Right cardiac atrium (tissue), 5 donors: Measurements from ENCODE around the gene NTRK2. TPM values are rescaled to one million over a fixed set of nuclear protein-coding genes. Genes with fewer than 3 reads are reported as not detected.

Source experiments
- ATAC-seq, 2 donors: fragments of 200-7000 bp; cut with Tn5 transposase; one replicate each; pipeline versions ENCODE4 v1.8.0 to v1.9.1; 2020; ENCODE audit warnings: moderate library complexity in 2 of 2, mild to moderate bottlenecking in 1 of 2
- DNase-seq, 3 donors: peaks; one replicate each; pipeline ENCODE4 v3.0.0-alpha.2; 2020
- H3K27ac ChIP-seq: one replicate; pipeline ENCODE4 v1.5.1; 2013; ENCODE audit warnings: mild to moderate bottlenecking, low read length, control low read depth, moderate library complexity
- H3K27me3 ChIP-seq: one replicate; pipeline ENCODE4 v1.6.1; 2013; ENCODE audit not compliant: control insufficient read depth, insufficient read depth
- H3K4me1 ChIP-seq: one replicate; pipeline ENCODE4 v1.6.1; 2013; ENCODE audit warnings: low read length; ENCODE audit not compliant: control insufficient read depth, insufficient read depth
- H3K4me3 ChIP-seq: one replicate; pipeline ENCODE4 v1.5.1; 2013; ENCODE audit warnings: low read length, control low read depth
- H3K9me3 ChIP-seq: one replicate; pipeline ENCODE4 v1.6.1; 2013; ENCODE audit warnings: low read length; ENCODE audit not compliant: control insufficient read depth
- WGBS: extraction: QIAGEN DNeasy Blood & Tissue Kit; methylation state at CpG from one replicate; pipeline ENCODE4 v1.1.7; 2013; 5-methylcytosine and 5-hydroxymethylcytosine counted together
- intact Hi-C, 4 donors: fragments of 100-400 bp; cut with DNase I; formaldehyde crosslinking; loops; one replicate each; pipeline versions ENCODE4 v1.11.0 to v1.14.0; 2022 to 2023
- polyA plus RNA-seq: library from polyadenylated mRNA; stranded (reverse); fragments of 200-250 nt; gene quantifications from one replicate; pipeline ENCODE4 v1.2.3, GENCODE V29; 2013
- total RNA-seq, 4 donors: library from RNA; stranded (reverse); fragmentation: NEBNext Ultra II Directional; extraction: Animal tissue kit (Norgen Biotek cat#: 25700); gene quantifications; one replicate each; pipeline ENCODE4 v1.2.1, GENCODE V29; 2021
- donor health status: healthy with polysubstance abuse.
- donor health status: DM: no; HTN: yes; CAD: no.
- donor health status: DM: no; HTN: no; CAD: no.
- donor health status: DM: no; HTN: yes; CAD: no; lungs with severe emphysema.
- donor health status: DM: yes; HTN: yes; CAD: no.

Gene NTRK2
- total and polyA plus RNA-seq, 5 donors, result 9.6 to 55.3 (median 34.7) TPM

- H3K9me3 ChIP-seq, result no peaks in the 10 kb centered on the region
- ATAC-seq (peak; percentile 23 to 68), DNase-seq (no peak)
- no peak overlapping the region for H3K4me3 ChIP-seq
- intact Hi-C loops, result no loop called here
- WGBS, result 34% methylated on average over 5 of the region's 5 CpGs
- no peaks in the 10 kb centered on the region for H3K27me3 ChIP-seq
- H3K4me1 ChIP-seq, result no peaks in the 10 kb centered on the region
- no peak overlapping the region for H3K27ac ChIP-seq
Observed at GRCh38 chr9:84866396-84867175, 197.1 kb downstream of the NTRK2 start.

GRCh38 chr9:84867186-84867585 is 197.7 kb downstream of the NTRK2 start:
- ATAC-seq, result peak; percentile 68 to 86
- Histone ChIP-seq H3K27ac (no peak overlapping the region), H3K4me3 (no peak overlapping the region)

DNA sequence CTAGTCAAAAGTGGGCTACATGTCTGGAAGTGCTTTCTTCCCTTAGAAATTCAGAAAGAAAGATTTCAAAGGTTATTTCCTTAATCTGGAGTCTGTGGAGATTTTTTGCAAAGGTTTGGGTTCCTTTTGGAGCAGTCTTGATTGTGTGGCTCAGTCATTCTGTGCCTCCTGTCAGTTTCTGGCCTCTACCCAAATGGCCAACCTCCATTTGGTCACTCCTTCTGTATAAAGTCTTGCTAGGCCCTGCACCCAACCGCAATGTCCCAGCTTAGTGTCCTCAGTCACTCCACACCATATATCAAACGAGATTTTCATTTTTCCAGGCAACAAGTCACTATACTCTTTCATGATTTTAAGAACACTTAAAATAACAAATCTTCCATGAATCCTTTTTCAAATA is 199.6 kb downstream of the NTRK2 start:
- Histone ChIP-seq H3K4me1 (no peaks in the 10 kb centered on the region), H3K27ac (no peak overlapping the region), H3K9me3 (no peaks in the 10 kb centered on the region), H3K4me3 (no peak overlapping the region), H3K27me3 (no peaks in the 10 kb centered on the region)
- ATAC-seq (no peak), DNase-seq (no peak)
- 88% methylated on average over 2 of the region's 2 CpGs for WGBS
- intact Hi-C loops, result no loop called here

More at GRCh38 chr9:84867186-84867585, 197.7 kb downstream of the NTRK2 start:
- H3K27me3 ChIP-seq, result no peaks in the 10 kb centered on the region
- WGBS, result 49% methylated on average over 3 of the region's 3 CpGs
- H3K4me1 ChIP-seq, result no peaks in the 10 kb centered on the region
- peak in 2 of 3 donors; percentile 15 to 51 for DNase-seq
- no peaks in the 10 kb centered on the region for H3K9me3 ChIP-seq
- intact Hi-C loops, result no loop called here

GRCh38 chr9:84871983-84872382 is 202.5 kb downstream of the NTRK2 start:
- intact Hi-C loops, result no loop called here
- H3K9me3 ChIP-seq, result no peaks in the 10 kb centered on the region
- DNase-seq, result no peak
- no peak for ATAC-seq
- WGBS, result 84% methylated on average over 4 of the region's 4 CpGs
- H3K27ac ChIP-seq, result no peak overlapping the region
- H3K4me3 ChIP-seq, result no peak overlapping the region
- no peaks in the 10 kb centered on the region for H3K27me3 ChIP-seq
- H3K4me1 ChIP-seq, result peaks cover 4% of the 10 kb centered on the region

DNA sequence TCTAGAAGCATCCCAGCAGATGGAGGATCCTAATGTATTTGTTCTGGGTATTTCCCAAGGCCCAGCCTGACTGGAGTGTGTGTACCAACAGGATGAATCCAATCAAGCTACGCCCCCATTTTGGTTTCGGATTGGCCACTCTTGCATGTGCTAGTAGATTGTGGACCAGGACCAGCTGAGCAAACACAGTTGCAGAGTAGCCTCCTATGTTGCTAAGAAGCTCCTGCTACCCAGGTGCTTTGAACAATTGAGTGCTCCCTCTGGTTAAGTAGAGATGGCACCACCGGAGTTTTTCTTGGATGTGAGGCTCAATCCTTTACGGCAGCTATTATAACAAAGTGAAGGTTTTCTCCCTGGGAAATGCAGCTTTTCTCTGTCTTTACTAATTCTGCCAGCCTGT is 204.5 kb downstream of the NTRK2 start:
- Histone ChIP-seq H3K4me1 (peaks cover 4% of the 10 kb centered on the region), H3K9me3 (no peaks in the 10 kb centered on the region), H3K4me3 (no peak overlapping the region), H3K27me3 (no peaks in the 10 kb centered on the region), H3K27ac (no peak overlapping the region)
- WGBS, result 95% methylated on average over 4 of the region's 4 CpGs
- intact Hi-C loops, result no loop called here
- ATAC-seq (no peak), DNase-seq (no peak)

DNA sequence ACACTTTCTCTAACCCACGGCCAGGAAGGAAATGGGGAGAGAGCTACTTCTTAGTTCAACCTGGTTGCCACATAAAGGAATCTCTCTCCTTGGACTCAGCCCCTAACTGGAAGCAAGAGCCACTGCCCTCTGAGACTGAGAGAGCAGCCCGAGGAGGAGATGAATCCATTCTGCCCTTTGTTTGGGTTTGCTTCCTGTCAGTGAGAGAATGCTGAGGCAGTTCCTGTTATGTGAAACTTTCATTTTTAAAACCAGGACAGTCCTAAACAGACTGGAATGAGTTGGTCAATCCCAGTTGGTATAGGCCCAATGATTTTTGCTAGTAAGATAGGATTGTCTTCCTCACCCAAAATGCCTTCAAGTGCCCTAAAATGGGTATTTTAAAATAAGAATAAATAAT is 205.1 kb downstream of the NTRK2 start:
- peak; percentile 22 to 36 for ATAC-seq
- intact Hi-C loops, result no loop called here
- no peaks in the 10 kb centered on the region for H3K27me3 ChIP-seq
- no peak for DNase-seq
- H3K4me3 ChIP-seq, result no peak overlapping the region
- 47% methylated on average over 2 of the region's 2 CpGs for WGBS
- no peaks in the 10 kb centered on the region for H3K9me3 ChIP-seq
- H3K27ac ChIP-seq, result no peak overlapping the region
- H3K4me1 ChIP-seq, result peaks cover 4% of the 10 kb centered on the region

DNA sequence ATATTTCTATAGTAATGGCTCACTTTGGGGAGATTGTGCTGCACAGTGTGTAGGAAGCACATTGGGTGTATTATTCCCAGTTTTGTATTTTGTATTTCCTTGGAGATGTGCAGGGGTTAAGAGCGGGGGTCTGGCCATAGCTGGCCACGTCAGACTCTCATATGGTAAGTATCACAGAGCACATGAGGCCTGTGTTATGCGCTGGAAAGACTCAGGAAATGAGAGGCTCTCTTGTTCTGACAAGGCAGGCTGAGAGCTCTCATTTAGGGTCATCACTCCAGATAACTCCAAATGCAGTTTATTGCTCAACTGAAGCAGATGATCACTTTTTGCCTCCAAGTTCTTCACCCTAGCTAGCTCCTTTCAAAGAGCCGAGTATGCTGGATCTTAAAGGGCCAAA is 205.7 kb downstream of the NTRK2 start:
- Histone ChIP-seq H3K4me3 (no peak overlapping the region), H3K27me3 (no peaks in the 10 kb centered on the region), H3K9me3 (no peaks in the 10 kb centered on the region), H3K27ac (no peak overlapping the region), H3K4me1 (peaks cover 4% of the 10 kb centered on the region)
- intact Hi-C loops, result no loop called here
- DNase-seq, result no peak
- ATAC-seq, result peak; percentile 66 to 72
- WGBS, result 51% methylated on average over 4 of the region's 4 CpGs

DNA sequence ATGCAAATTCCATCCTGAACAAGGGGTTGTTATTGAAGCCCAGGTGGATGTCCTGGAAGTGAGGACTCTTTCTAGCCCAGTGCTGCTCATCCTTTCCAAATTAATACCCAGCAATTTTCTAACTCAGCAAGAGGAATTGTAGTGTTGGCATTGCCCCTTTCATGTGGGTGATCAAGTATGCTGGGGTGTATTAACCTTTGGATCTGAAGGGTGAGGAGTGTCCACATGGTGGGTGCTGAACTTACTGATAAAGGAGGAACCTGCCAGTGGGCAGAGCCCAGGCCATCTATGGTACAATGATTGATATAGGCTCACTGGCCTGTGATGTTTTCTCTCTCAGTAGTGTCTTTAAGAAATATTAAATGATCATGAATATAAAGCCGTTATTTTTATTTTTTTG is 210.1 kb downstream of the NTRK2 start:
- DNase-seq, result no peak
- 86% methylated on average over 1 of the region's 1 CpG for WGBS
- Histone ChIP-seq H3K9me3 (no peaks in the 10 kb centered on the region), H3K4me3 (no peak overlapping the region), H3K27ac (no peak overlapping the region), H3K27me3 (no peaks in the 10 kb centered on the region), H3K4me1 (no peaks in the 10 kb centered on the region)
- ATAC-seq, result no peak
- intact Hi-C loops, result no loop called here

DNA sequence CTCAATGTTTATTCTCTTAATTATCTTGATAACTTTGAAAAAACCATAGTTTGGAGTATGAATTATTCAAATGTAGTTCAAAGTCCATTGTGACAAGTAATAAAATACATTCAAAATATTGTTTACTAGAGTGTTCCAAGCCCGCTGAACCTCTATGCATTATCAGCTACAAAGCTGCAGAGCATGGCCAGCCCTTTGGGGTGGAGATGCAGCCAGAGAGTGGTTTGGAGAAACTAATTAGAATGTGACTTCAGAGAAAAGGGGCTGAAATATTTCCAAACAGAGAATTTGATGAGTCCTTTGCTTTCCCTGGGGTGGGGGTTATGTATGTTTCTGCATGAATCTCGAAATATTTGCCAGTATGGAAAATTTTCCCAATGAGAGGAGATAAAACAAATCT is 211.3 kb downstream of the NTRK2 start:
- no peaks in the 10 kb centered on the region for H3K4me1 ChIP-seq
- DNase-seq (no peak), ATAC-seq (no peak)
- 68% methylated on average over 2 of the region's 2 CpGs for WGBS
- H3K4me3 ChIP-seq, result no peak overlapping the region
- H3K27ac ChIP-seq, result no peak overlapping the region
- H3K9me3 ChIP-seq, result no peaks in the 10 kb centered on the region
- H3K27me3 ChIP-seq, result no peaks in the 10 kb centered on the region
- intact Hi-C loops, result no loop called here

GRCh38 chr9:84886866-84887265 is 217.3 kb downstream of the NTRK2 start:
- intact Hi-C loops, result no loop called here
- H3K27me3 ChIP-seq, result no peaks in the 10 kb centered on the region
- no peaks in the 10 kb centered on the region for H3K9me3 ChIP-seq
- ATAC-seq, result no peak
- no peaks in the 10 kb centered on the region for H3K4me1 ChIP-seq
- DNase-seq, result no peak
- no peak overlapping the region for H3K4me3 ChIP-seq
- H3K27ac ChIP-seq, result no peak overlapping the region
- WGBS, result 81% methylated on average over 8 of the region's 8 CpGs

GRCh38 chr9:84891924-84892323 is 222.4 kb downstream of the NTRK2 start:
- Histone ChIP-seq H3K4me1 (no peaks in the 10 kb centered on the region), H3K27me3 (no peaks in the 10 kb centered on the region), H3K9me3 (no peaks in the 10 kb centered on the region), H3K4me3 (no peak overlapping the region), H3K27ac (no peak overlapping the region)
- no peak for DNase-seq
- intact Hi-C loops, result no loop called here
- ATAC-seq, result no peak
- WGBS, result 62% methylated on average over 1 of the region's 1 CpG
